MCF 10A (cell line): ENCODE measurements around the gene SUSD3. TPM values are rescaled to one million over a fixed set of nuclear protein-coding genes. Genes with fewer than 3 reads are reported as not detected.

Source experiments
- BruUV-seq: library from RNA; stranded (reverse); fragments of 400-500 nt; replicated peaks from 2 replicates; lab custom pipeline; 2021; lab: Mats Ljungman, UMichigan
- CTCF ChIA-PET: fragments of 300-600 bp; sonication (Branson Sonifier 250); formaldehyde crosslinking; extraction: SDS; loops from one replicate; lab custom pipeline; 2021; ENCODE audit warnings: antibody characterized with exemption, inconsistent platforms; lab: Yijun Ruan, JAX
- POLR2A ChIA-PET: fragments of 300-600, 350-650 bp; sonication (Branson Sonifier 250); formaldehyde crosslinking; extraction: SDS; loops from one replicate; lab custom pipeline; 2020; ENCODE audit warnings: antibody characterized with exemption, inconsistent platforms; lab: Yijun Ruan, JAX
- DNase-seq: peaks from one replicate; pipeline ENCODE4 v3.0.0-alpha.2; 2018; ENCODE audit not compliant: unreplicated experiment
- H3K27ac Mint-ChIP-seq: one replicate; pipeline ENCODE4 v1.8.0; 2022; ENCODE audit warnings: mild to moderate bottlenecking, low read depth, mixed read lengths; ENCODE audit not compliant: unreplicated experiment
- H3K27me3 Mint-ChIP-seq: one replicate; pipeline ENCODE4 v1.8.0; 2022; ENCODE audit warnings: mixed read lengths; ENCODE audit not compliant: insufficient read depth, unreplicated experiment
- H3K36me3 Mint-ChIP-seq: one replicate; pipeline ENCODE4 v1.8.0; 2022; ENCODE audit warnings: mild to moderate bottlenecking, moderate library complexity, mixed read lengths; ENCODE audit not compliant: insufficient read depth, unreplicated experiment
- H3K4me1 Mint-ChIP-seq: one replicate; pipeline ENCODE4 v1.8.0; 2022; ENCODE audit warnings: mixed read lengths; ENCODE audit not compliant: insufficient read depth, unreplicated experiment
- H3K4me3 Mint-ChIP-seq: one replicate; pipeline ENCODE4 v1.8.0; 2022; ENCODE audit warnings: mild to moderate bottlenecking, moderate library complexity, mixed read lengths; ENCODE audit not compliant: unreplicated experiment
- H3K9me3 Mint-ChIP-seq: one replicate; pipeline ENCODE4 v1.8.0; 2022; ENCODE audit warnings: mixed read lengths; ENCODE audit not compliant: unreplicated experiment
- intact Hi-C: fragments of 100-400 bp; cut with micrococcal nuclease; formaldehyde crosslinking; loops from 2 replicates; pipeline ENCODE4 v1.14.1; 2022
- total RNA-seq: library from RNA; stranded (reverse); gene quantifications from 2 replicates; pipeline ENCODE4 v1.2.3, GENCODE V29; 2022
- TF ChIP-seq, protein P1 (sequence below): fragments of 200-600 bp; IDR thresholded peaks from one replicate; pipeline ENCODE4 v1.8.0; 2022; ENCODE audit warnings: antibody characterized with exemption, mild to moderate bottlenecking; ENCODE audit not compliant: unreplicated experiment

SUSD3 gene
- total RNA-seq, 1 experiment from 2014 or later, result not detected

DNA sequence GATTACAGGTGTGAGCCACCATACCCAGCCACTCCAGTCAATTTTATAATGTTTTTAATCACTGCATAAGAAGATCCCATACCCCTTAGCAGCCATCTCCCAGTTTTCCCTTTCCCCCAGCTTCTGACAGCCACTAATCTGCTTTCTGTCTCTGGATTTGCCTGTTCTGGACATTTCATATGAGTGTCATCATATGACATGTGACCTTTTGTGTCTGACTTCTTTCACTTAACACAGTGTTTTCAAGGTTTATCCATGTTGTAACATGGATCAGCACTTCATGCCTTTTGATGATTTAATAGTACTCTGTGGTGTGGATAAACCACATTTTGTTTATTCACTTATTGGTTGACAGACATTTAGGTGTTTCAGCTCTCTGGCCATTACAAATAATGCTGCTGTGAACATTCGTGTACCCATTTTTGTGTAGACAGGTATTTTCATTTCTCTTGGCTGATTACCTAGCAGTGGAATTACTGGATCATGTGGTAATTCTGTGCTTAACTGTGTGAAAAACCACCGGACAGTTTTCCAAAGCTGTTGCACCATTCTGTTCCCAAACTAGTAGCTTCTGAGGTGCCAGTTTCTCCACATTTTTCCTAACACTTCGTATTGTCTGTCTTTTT, 8.6 kb downstream of the SUSD3 start:
- BruUV-seq, result no TSS peak
- no peak for DNase-seq
- H3K36me3 Mint-ChIP-seq, result no peaks in the 10 kb centered on the region
- no peak overlapping the region for H3K4me3 Mint-ChIP-seq
- no peak overlapping the region for H3K27ac Mint-ChIP-seq
- no peaks in the 10 kb centered on the region for H3K4me1 Mint-ChIP-seq
- CTCF ChIA-PET, result interaction anchor here (1.4 kb wide), 1 partner anchor 43 kb away, joined by 11 read pairs; no protein-coding TSS in a partner anchor
- H3K9me3 Mint-ChIP-seq, result no peaks in the 10 kb centered on the region
- TF ChIP-seq, protein P1, sequence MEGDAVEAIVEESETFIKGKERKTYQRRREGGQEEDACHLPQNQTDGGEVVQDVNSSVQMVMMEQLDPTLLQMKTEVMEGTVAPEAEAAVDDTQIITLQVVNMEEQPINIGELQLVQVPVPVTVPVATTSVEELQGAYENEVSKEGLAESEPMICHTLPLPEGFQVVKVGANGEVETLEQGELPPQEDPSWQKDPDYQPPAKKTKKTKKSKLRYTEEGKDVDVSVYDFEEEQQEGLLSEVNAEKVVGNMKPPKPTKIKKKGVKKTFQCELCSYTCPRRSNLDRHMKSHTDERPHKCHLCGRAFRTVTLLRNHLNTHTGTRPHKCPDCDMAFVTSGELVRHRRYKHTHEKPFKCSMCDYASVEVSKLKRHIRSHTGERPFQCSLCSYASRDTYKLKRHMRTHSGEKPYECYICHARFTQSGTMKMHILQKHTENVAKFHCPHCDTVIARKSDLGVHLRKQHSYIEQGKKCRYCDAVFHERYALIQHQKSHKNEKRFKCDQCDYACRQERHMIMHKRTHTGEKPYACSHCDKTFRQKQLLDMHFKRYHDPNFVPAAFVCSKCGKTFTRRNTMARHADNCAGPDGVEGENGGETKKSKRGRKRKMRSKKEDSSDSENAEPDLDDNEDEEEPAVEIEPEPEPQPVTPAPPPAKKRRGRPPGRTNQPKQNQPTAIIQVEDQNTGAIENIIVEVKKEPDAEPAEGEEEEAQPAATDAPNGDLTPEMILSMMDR, result no peak
- H3K27me3 Mint-ChIP-seq, result no peaks in the 10 kb centered on the region
- intact Hi-C loops, result no loop called here
- POLR2A ChIA-PET, result no interaction called here

DNA sequence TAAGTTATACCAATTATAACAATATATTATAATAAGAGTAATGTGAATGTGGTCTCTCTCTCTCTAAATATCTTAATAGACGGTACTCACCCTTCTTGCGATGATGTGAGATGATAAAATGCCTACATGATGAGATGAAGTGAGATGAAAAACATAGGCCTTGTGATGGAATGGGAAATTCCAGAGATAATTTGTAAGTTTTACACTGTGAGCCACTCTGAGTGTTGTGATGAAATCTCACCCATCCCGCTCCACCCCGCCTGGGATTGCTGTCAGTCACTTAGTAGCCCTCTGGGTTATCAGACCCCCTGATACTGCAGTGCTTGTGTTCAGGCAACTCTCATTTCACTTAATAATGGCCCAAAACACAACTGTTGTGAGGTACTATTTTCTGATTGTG, 10.5 kb downstream of the SUSD3 start:
- Mint-ChIP-seq H3K4me3 (no peak overlapping the region), H3K4me1 (peaks cover 4% of the 10 kb centered on the region), H3K36me3 (no peaks in the 10 kb centered on the region), H3K27ac (no peak overlapping the region), H3K27me3 (no peaks in the 10 kb centered on the region), H3K9me3 (no peaks in the 10 kb centered on the region)
- CTCF ChIA-PET, result no interaction called here
- no peak for DNase-seq
- POLR2A ChIA-PET, result no interaction called here
- TF ChIP-seq, protein P1, result no peak
- no TSS peak for BruUV-seq
- intact Hi-C loops, result no loop called here

DNA sequence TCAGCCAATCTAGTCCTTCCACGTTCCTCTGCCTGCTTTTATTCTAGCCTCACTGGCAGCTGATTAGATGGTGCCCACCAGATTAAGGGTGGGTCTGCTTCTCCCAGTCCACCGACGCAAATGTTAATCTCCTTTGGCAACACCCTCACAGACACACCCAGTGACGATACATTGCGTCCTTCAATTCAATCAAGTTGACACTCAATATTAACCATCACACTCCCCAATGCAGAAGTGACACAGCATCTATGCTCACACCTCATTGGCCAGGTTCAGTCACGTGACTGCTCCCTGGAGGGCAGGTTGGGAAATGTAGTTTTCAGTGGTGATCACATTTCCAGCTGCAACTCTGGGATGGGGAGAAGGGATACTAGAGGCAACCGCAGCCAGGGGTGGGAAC, 13.0 kb downstream of the SUSD3 start:
- BruUV-seq, result no TSS peak
- Mint-ChIP-seq H3K9me3 (no peaks in the 10 kb centered on the region), H3K36me3 (peaks cover 7% of the 10 kb centered on the region), H3K4me3 (no peak overlapping the region), H3K27ac (no peak overlapping the region), H3K27me3 (no peaks in the 10 kb centered on the region), H3K4me1 (peaks cover 4% of the 10 kb centered on the region)
- intact Hi-C loops, result no loop called here
- POLR2A ChIA-PET, result interaction anchor here (0.6 kb wide), 1 partner anchor 707 kb away, joined by 4 read pairs; no protein-coding TSS in a partner anchor
- peak; percentile 52 for DNase-seq
- TF ChIP-seq, protein P1, result no peak
- CTCF ChIA-PET, result interaction anchor here (0.9 kb wide), 2 partner anchors 41 to 68 kb away, joined by 3 read pairs; no protein-coding TSS in a partner anchor

DNA sequence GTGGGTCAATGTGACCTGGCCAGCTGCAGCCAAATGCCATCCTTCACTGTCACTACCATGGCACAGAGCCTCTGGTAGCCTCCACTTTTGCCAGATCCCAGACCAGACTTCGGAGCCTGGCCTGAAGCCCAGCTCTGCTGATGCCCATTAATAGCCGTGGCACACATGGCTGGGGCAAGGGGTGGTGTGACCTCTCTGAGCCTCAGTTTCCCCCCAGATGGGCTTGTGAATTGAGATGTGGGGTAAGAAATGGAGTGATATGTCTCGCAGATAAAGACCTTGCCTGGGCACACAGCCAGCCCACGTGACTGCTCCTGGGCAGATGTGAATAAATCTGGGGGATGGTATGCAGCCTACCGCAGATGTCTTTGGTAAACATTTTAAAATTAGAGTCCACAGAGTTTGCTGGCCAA, 13.9 kb downstream of the SUSD3 start:
- DNase-seq, result peak; percentile 37
- CTCF ChIA-PET, result interaction anchor here (0.6 kb wide), 1 partner anchor 57 kb away, joined by 3 read pairs; no protein-coding TSS in a partner anchor
- H3K27ac Mint-ChIP-seq, result no peak overlapping the region
- no peak overlapping the region for H3K4me3 Mint-ChIP-seq
- no peaks in the 10 kb centered on the region for H3K27me3 Mint-ChIP-seq
- intact Hi-C loops, result no loop called here
- no peaks in the 10 kb centered on the region for H3K9me3 Mint-ChIP-seq
- no TSS peak for BruUV-seq
- peaks cover 4% of the 10 kb centered on the region for H3K4me1 Mint-ChIP-seq
- TF ChIP-seq, protein P1, result no peak
- peaks cover 7% of the 10 kb centered on the region for H3K36me3 Mint-ChIP-seq
- POLR2A ChIA-PET, result no interaction called here
